Right cardiac atrium (tissue), 5 donors: ENCODE data around the gene CACNA2D1. TPM values are rescaled to one million over a fixed set of nuclear protein-coding genes. Genes with fewer than 3 reads are reported as not detected.

Experiments used
- ATAC-seq, 2 donors: fragments of 200-7000 bp; cut with Tn5 transposase; one replicate each; pipeline versions ENCODE4 v1.8.0 to v1.9.1; 2020; ENCODE audit warnings: moderate library complexity in 2 of 2, mild to moderate bottlenecking in 1 of 2
- DNase-seq, 3 donors: peaks; one replicate each; pipeline ENCODE4 v3.0.0-alpha.2; 2020
- H3K27ac ChIP-seq: one replicate; pipeline ENCODE4 v1.5.1; 2013; ENCODE audit warnings: mild to moderate bottlenecking, low read length, control low read depth, moderate library complexity
- H3K27me3 ChIP-seq: one replicate; pipeline ENCODE4 v1.6.1; 2013; ENCODE audit not compliant: control insufficient read depth, insufficient read depth
- H3K4me1 ChIP-seq: one replicate; pipeline ENCODE4 v1.6.1; 2013; ENCODE audit warnings: low read length; ENCODE audit not compliant: control insufficient read depth, insufficient read depth
- H3K4me3 ChIP-seq: one replicate; pipeline ENCODE4 v1.5.1; 2013; ENCODE audit warnings: low read length, control low read depth
- H3K9me3 ChIP-seq: one replicate; pipeline ENCODE4 v1.6.1; 2013; ENCODE audit warnings: low read length; ENCODE audit not compliant: control insufficient read depth
- WGBS: extraction: QIAGEN DNeasy Blood & Tissue Kit; methylation state at CpG from one replicate; pipeline ENCODE4 v1.1.7; 2013; 5-methylcytosine and 5-hydroxymethylcytosine counted together
- intact Hi-C, 4 donors: fragments of 100-400 bp; cut with DNase I; formaldehyde crosslinking; loops; one replicate each; pipeline versions ENCODE4 v1.11.0 to v1.14.0; 2022 to 2023
- polyA plus RNA-seq: library from polyadenylated mRNA; stranded (reverse); fragments of 200-250 nt; gene quantifications from one replicate; pipeline ENCODE4 v1.2.3, GENCODE V29; 2013
- total RNA-seq, 4 donors: library from RNA; stranded (reverse); fragmentation: NEBNext Ultra II Directional; extraction: Animal tissue kit (Norgen Biotek cat#: 25700); gene quantifications; one replicate each; pipeline ENCODE4 v1.2.1, GENCODE V29; 2021
- donor health status: healthy with polysubstance abuse.
- donor health status: DM: no; HTN: yes; CAD: no.
- donor health status: DM: no; HTN: no; CAD: no.
- donor health status: DM: no; HTN: yes; CAD: no; lungs with severe emphysema.
- donor health status: DM: yes; HTN: yes; CAD: no.

The CACNA2D1 gene
- total and polyA plus RNA-seq, 5 donors: 9.7 to 55.2 (median 42.4) TPM

DNA sequence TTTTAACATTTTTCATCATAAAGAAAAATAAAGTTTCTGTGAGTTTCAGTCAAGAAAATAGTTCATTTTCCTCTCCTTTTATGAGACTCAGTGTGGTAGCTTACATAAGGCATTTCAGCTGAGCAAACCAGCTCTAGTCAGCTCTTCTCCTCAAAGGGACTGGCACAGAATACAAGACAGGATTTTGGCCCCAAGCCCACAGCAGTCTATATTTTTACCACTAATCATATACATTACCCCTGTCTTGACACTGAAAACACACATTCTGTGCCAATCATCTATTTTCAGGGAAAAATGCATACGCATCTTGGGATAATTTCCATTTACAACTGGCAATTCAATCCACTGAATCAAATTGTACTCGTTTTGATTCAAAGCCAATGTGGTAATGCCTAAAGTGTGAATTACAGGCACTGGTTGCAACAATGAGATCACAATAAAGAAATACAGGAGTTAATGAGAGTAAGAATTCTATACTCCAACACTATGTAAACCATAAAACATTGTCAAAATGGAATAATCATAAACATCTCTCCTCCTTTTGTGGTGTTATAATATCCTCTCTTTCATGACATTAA is 186.4 kb downstream of the CACNA2D1 start:
- WGBS: 72% methylated on average over 2 of the region's 2 CpGs
- Histone ChIP-seq H3K27me3 (no peaks in the 10 kb centered on the region), H3K4me3 (no peak overlapping the region), H3K9me3 (no peaks in the 10 kb centered on the region), H3K4me1 (no peaks in the 10 kb centered on the region), H3K27ac (no peak overlapping the region)
- ATAC-seq (no peak), DNase-seq (no peak)
- intact Hi-C loops: no loop called here

DNA sequence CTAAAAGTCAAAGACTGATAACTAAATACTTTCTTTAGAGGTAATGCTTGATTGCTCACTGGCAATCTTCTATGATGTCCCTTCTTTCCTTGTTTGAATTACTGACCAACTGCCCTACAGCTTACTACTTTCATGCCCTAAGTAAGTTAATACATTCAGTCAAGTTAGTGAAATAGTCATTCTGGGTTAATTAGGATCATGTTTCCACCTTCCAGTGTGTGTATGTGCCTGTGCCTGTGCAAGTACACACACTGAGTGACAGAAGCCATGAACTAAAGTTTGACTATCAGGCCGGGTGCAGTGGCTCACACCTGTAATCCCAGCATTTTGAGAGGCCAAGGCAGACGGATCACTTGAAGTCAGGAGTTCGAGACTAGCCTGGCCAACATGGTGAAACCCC is 187.9 kb downstream of the CACNA2D1 start:
- Histone ChIP-seq H3K27me3 (no peaks in the 10 kb centered on the region), H3K9me3 (no peaks in the 10 kb centered on the region), H3K4me3 (no peak overlapping the region), H3K27ac (no peak overlapping the region), H3K4me1 (no peaks in the 10 kb centered on the region)
- intact Hi-C loops: no loop called here
- WGBS: 97% methylated on average over 3 of the region's 3 CpGs
- DNase-seq: no peak
- no peak for ATAC-seq

GRCh38 chr7:82250598-82250997 is 193.0 kb downstream of the CACNA2D1 start:
- no peak overlapping the region for H3K27ac ChIP-seq
- ATAC-seq: no peak

GRCh38 chr7:82249979-82250378 is 193.6 kb downstream of the CACNA2D1 start:
- no peaks in the 10 kb centered on the region for H3K4me1 ChIP-seq
- peak; percentile 48 to 51 for ATAC-seq
- no peaks in the 10 kb centered on the region for H3K27me3 ChIP-seq
- intact Hi-C loops: no loop called here
- 88% methylated on average over 2 of the region's 2 CpGs for WGBS
- H3K27ac ChIP-seq: no peak overlapping the region
- H3K9me3 ChIP-seq: no peaks in the 10 kb centered on the region
- no peak overlapping the region for H3K4me3 ChIP-seq
- DNase-seq: no peak

More at GRCh38 chr7:82250598-82250997, 193.0 kb downstream of the CACNA2D1 start:
- H3K27me3 ChIP-seq: no peaks in the 10 kb centered on the region
- H3K9me3 ChIP-seq: no peaks in the 10 kb centered on the region
- no peak overlapping the region for H3K4me3 ChIP-seq
- DNase-seq: no peak
- intact Hi-C loops: no loop called here
- no peaks in the 10 kb centered on the region for H3K4me1 ChIP-seq

GRCh38 chr7:82247814-82248433 is 195.7 kb downstream of the CACNA2D1 start:
- no peak for DNase-seq
- H3K27ac ChIP-seq: no peak overlapping the region
- H3K9me3 ChIP-seq: no peaks in the 10 kb centered on the region
- H3K4me3 ChIP-seq: no peak overlapping the region
- ATAC-seq: peak; percentile 57 to 75
- H3K4me1 ChIP-seq: no peaks in the 10 kb centered on the region
- no peaks in the 10 kb centered on the region for H3K27me3 ChIP-seq
- intact Hi-C loops: no loop called here
- WGBS: 51% methylated on average over 3 of the region's 3 CpGs

DNA sequence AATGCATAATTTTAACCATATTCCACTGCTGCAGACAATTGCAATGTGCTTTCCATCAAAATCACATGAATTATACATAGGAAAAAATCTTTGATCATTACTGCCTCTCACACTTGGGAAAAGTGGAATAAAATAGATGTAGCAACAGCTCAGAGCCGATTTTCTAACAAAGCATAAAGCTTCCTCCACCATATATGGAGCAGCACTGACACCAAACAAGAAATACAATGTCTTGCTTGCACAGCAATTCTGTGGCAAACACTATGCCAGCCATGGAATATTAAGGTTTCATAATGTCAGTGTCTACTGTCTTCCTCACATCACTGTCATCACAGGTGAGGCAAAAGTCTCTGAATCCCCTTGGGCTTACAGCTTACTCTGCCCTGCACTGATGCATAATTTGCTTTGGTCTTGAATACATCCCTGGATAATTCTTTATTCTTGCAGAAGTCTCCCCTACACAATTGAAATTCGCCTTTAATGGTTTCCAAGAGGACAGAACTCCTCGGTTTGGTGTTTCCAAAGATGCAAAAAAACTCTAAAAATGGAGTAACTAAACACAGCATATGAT is 198.5 kb downstream of the CACNA2D1 start:
- H3K4me1 ChIP-seq: no peaks in the 10 kb centered on the region
- 89% methylated on average over 3 of the region's 3 CpGs for WGBS
- H3K27ac ChIP-seq: no peak overlapping the region
- ATAC-seq: no peak
- no peak for DNase-seq
- H3K9me3 ChIP-seq: no peaks in the 10 kb centered on the region
- H3K27me3 ChIP-seq: no peaks in the 10 kb centered on the region
- H3K4me3 ChIP-seq: no peak overlapping the region
- intact Hi-C loops: no loop called here

DNA sequence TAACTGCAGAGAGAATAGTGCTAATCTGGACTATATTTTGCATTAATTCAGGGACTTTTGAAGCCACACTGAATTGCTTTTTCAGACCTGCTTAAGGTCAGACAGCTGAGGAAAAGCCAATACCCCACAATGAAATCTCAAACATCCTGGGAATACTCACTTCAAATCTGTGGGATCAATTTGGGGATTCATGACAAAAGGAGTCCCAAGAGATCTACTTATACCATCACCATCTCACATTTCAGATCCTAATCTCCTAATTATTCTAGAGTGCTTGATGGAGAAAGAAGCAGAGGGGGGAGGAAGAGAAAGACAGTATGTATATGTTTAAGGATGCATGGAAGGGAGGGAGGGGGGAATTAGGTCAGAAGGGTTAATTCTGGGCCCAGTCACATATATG is 202.2 kb downstream of the CACNA2D1 start:
- H3K27ac ChIP-seq: no peak overlapping the region
- no peaks in the 10 kb centered on the region for H3K9me3 ChIP-seq
- no peak overlapping the region for H3K4me3 ChIP-seq
- ATAC-seq: no peak
- intact Hi-C loops: no loop called here
- H3K4me1 ChIP-seq: no peaks in the 10 kb centered on the region
- no peaks in the 10 kb centered on the region for H3K27me3 ChIP-seq
- no peak for DNase-seq

DNA sequence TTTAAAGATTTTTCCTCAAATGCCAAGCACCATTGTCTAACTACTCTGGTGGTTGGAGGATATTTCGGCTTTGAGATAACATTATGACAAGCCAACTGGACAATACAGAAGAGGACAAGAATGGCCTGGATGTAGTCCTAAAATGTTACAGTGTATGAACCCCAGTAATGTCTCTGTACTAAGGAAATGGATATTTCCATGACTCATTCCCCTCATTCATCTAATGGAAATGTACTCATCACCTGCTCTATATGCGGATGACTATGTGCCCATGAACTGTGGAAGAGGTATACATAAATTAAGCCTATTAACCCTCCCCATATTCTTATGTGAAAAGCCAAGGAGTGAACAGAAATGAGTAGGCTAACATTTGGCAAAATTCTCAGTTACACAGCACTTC is 207.9 kb downstream of the CACNA2D1 start:
- DNase-seq (no peak), ATAC-seq (peak in 1 of 2 donors; percentile 51)
- intact Hi-C loops: loop anchor here in 3 of 4 donors (10.0 kb wide), 4 partner anchors 209 to 339 kb away; partner anchors contain the start of gene CACNA2D1 (in 2 of the 3)
- H3K9me3 ChIP-seq: no peaks in the 10 kb centered on the region
- H3K4me1 ChIP-seq: no peaks in the 10 kb centered on the region
- 77% methylated on average over 2 of the region's 2 CpGs for WGBS
- no peaks in the 10 kb centered on the region for H3K27me3 ChIP-seq
- H3K4me3 ChIP-seq: no peak overlapping the region
- no peak overlapping the region for H3K27ac ChIP-seq

DNA sequence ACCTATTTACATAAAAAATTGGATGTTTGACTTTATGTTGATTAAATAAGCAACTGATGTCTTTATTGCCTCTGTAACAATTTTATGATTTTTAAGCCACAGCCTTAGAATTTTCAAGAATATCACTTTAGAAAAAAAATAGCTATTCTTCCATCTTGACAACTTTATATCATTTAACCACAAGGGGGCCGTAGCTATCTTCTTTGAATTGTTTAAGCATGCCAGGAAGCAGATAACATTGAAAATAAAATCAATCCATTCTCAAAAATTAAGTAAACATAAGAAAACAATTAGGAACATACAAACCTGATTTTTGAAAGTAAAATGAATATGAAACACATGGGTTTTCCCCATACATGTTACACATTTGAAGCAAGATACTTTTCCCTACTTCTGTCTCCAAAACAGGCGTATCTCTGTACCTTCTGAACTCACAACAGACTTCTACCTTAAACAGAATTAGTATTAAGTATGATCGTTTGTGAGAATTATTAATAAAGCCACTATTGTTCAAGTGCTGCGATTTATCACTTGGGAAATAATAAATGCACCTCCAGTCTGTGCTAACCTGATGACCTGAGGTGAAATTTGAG is 209.0 kb downstream of the CACNA2D1 start:
- Histone ChIP-seq H3K4me1 (no peaks in the 10 kb centered on the region), H3K9me3 (no peaks in the 10 kb centered on the region), H3K27ac (no peak overlapping the region), H3K4me3 (no peak overlapping the region), H3K27me3 (no peaks in the 10 kb centered on the region)
- 44% methylated on average over 4 of the region's 4 CpGs for WGBS
- no peak for ATAC-seq
- no peak for DNase-seq
- intact Hi-C loops: loop anchor here in 3 of 4 donors (5.0 to 10.0 kb wide), 5 partner anchors 210 to 340 kb away; partner anchors contain the start of gene CACNA2D1 (in 2 of the 3)

GRCh38 chr7:82230811-82231581 is 212.6 kb downstream of the CACNA2D1 start:
- 93% methylated on average over 3 of the region's 3 CpGs for WGBS
- DNase-seq (no peak), ATAC-seq (no peak)
- intact Hi-C loops: loop anchor here in 3 of 4 donors (5.0 to 10.0 kb wide), 5 partner anchors 214 to 344 kb away; partner anchors contain the start of gene CACNA2D1 (in 2 of the 3)
- no peaks in the 10 kb centered on the region for H3K4me1 ChIP-seq
- no peaks in the 10 kb centered on the region for H3K27me3 ChIP-seq
- no peak overlapping the region for H3K4me3 ChIP-seq
- no peak overlapping the region for H3K27ac ChIP-seq
- no peaks in the 10 kb centered on the region for H3K9me3 ChIP-seq
